ENCODE measurements around the gene GAB2. TPM values are rescaled to one million over a fixed set of nuclear protein-coding genes. Genes with fewer than 3 reads are reported as not detected.
"Not testable (repeated sequence)": the region's sequence is repeated elsewhere in the genome, so short reads cannot be mapped to it uniquely, and the experiment has no call there.

The GAB2 gene
- polyA plus RNA-seq, 2 of the 4 experiments (the other 2 are of a cell fraction), result 2.8 to 4.7 TPM

DNA sequence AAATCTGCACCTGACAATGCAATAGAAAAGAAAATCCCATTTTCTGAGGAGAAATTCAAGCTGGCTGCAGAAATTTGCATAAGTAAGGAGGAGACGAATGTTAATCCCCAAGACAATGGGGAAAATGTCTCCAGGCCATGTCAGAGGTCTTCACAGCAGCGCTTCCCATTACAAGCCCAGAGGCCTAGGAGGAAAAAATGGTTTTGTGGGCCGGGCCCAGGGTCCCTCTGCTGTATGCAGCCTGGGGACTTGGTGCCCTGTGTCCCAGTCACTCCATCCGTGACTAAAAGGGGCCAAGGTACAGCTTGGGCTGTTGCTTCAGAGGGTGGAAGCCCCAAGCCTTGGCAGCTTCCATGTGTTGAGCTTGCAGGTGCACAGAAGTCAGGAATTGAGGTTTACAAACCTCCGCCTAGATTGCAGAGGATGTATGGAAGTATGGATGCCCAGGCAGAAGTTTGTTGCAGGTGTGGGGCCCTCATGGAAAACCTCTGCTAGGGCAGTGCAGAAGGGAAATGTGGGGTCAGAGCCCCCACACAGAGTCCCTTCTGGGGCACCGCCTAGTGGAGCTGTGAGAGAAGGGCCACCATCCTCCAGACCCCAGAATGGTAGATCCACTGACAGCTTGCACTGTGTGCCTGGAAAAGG, 144.9 kb downstream of the GAB2 start:
- H3K4me3 ChIP-seq; H3K27ac ChIP-seq; H3K4me2 ChIP-seq; H3K4me1 ChIP-seq; ATAC-seq; POLR2A ChIA-PET; FAIRE-seq; DNase-seq (ENCODE audit: low read depth in 1 of 2, low spot score in 1 of 2); CTCF ChIA-PET: not testable (repeated sequence)
- H3K9me3 ChIP-seq, result peaks cover 12% of the 10 kb centered on the region
- 89% methylated on average over 5 of the region's 6 CpGs for WGBS (ENCODE audit: missing lambda C conversion rate)
- peak; percentile 63 for TF ChIP-seq ZFP36 (IDR thresholded peaks at IDR 0.05; ENCODE audit: borderline replicate concordance, partially characterized antibody)

DNA sequence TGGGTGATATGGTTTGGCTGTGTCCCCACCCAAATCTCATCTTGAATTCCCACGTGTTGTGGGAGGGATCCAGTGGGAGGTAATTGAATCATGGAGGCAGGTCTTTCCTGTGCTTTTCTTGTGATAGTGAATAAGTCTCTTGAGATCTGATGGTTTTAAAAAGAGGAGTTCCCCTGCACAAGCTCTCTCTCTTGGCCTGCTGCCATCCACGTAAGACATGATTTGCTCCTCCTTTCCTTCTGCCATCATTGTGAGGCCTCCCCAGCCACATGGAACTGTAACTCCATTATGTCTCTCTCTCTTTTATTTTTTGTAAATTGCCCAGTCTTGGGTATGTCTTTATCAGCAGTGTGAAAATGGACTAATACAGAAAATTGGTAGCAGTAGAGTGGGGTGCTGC, 145.8 kb downstream of the GAB2 start:
- H3K9me3 ChIP-seq, result peaks cover 12% of the 10 kb centered on the region
- H3K4me1 ChIP-seq; ATAC-seq; H3K4me2 ChIP-seq; FAIRE-seq; H3K4me3 ChIP-seq; POLR2A ChIA-PET; DNase-seq (ENCODE audit: low read depth in 1 of 2, low spot score in 1 of 2); H3K27ac ChIP-seq: not testable (repeated sequence)
- WGBS (ENCODE audit: missing lambda C conversion rate), result 65% methylated on average over 2 of the region's 2 CpGs
- CTCF ChIA-PET, result interaction anchor here (1.4 kb wide), 1 partner anchor 293 kb away, joined by 3 read pairs; no protein-coding TSS in a partner anchor

DNA sequence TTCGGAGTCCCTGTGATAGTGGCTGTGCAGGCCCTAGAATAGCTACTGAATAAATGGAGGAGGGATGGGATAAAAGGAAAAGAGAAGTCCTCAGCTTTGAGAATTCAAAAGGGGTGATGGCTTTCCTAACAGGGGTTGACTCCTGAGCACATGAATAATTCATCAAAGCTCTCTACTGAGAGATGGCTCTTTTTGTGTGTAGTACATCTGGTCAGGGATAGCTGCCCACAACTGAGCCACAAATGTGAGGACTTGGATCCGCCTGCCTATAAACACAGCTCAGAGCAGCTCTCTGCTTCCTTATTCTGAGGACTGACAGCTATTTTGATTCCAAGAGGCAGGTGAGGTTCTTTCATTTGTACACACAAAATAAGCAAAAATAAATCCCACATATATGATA, 146.6 kb downstream of the GAB2 start:
- TF ChIP-seq PHF8 (IDR thresholded peaks at IDR 0.05; ENCODE audit: borderline replicate concordance, low read depth) (no peak), TFCP2L1 (CRISPR knock-in tag; IDR thresholded peaks at IDR 0.05) (no peak), NR3C1 (IDR thresholded peaks at IDR 0.05) (no peak), POLR2AphosphoS2 (conservative IDR thresholded peaks at IDR 0.05; ENCODE audit: low read length) (no peak), GATA3 (IDR thresholded peaks at IDR 0.05; ENCODE audit: borderline replicate concordance) (no peak), MAZ (IDR thresholded peaks at IDR 0.05; ENCODE audit: borderline replicate concordance, low read depth, low read length) (no peak), TP53 (CRISPR knock-in tag; IDR thresholded peaks at IDR 0.05) (no peak), NPAS2 (CRISPR knock-in tag; IDR thresholded peaks at IDR 0.05; ENCODE audit: borderline replicate concordance) (no peak)
- TF ChIP-seq, protein P1, sequence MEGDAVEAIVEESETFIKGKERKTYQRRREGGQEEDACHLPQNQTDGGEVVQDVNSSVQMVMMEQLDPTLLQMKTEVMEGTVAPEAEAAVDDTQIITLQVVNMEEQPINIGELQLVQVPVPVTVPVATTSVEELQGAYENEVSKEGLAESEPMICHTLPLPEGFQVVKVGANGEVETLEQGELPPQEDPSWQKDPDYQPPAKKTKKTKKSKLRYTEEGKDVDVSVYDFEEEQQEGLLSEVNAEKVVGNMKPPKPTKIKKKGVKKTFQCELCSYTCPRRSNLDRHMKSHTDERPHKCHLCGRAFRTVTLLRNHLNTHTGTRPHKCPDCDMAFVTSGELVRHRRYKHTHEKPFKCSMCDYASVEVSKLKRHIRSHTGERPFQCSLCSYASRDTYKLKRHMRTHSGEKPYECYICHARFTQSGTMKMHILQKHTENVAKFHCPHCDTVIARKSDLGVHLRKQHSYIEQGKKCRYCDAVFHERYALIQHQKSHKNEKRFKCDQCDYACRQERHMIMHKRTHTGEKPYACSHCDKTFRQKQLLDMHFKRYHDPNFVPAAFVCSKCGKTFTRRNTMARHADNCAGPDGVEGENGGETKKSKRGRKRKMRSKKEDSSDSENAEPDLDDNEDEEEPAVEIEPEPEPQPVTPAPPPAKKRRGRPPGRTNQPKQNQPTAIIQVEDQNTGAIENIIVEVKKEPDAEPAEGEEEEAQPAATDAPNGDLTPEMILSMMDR (IDR thresholded peaks at IDR 0.05), result no peak
- TF ChIP-seq, protein P2, sequence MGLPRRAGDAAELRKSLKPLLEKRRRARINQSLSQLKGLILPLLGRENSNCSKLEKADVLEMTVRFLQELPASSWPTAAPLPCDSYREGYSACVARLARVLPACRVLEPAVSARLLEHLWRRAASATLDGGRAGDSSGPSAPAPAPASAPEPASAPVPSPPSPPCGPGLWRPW (IDR thresholded peaks at IDR 0.05), result no peak
- DNase-seq (ENCODE audit: low read depth in 1 of 2, low spot score in 1 of 2), result no peak
- Histone ChIP-seq H3K27ac (no peak overlapping the region), H3K4me1 (no peaks in the 10 kb centered on the region), H3K4me2 (no peak overlapping the region), H3K9me3 (peaks cover 12% of the 10 kb centered on the region), H3K4me3 (no peak overlapping the region)
- ChIA-PET POLR2A (no interaction called here), CTCF (interaction anchor here (1.4 kb wide), 2 partner anchors 15 to 294 kb away, joined by 3 to 4 read pairs; no protein-coding TSS in a partner anchor)
- ATAC-seq, result no peak
- WGBS (ENCODE audit: missing lambda C conversion rate), result 91% methylated on average over 2 of the region's 2 CpGs
- no peak for FAIRE-seq

DNA sequence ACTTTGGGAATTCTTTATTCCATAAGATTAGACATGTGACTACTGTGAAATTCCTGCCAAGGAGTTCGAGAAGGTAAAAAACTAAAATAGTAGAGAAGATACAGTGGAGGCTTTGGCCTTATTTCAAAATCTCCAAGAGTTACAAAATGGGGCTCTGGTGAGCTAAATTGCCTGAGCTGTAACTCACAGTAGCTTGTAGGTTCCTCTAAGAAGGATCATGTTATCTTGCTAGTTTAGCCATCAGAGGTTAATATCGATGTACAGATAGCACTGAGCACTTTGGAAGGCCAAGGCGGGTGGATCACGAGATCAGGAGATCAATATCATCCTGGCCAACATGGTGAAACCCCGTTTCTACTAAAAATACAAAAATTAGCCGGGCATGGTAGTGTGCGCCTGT, 147.8 kb downstream of the GAB2 start:
- WGBS (ENCODE audit: missing lambda C conversion rate), result 74% methylated on average over 7 of the region's 7 CpGs
- ATAC-seq, result no peak
- Histone ChIP-seq H3K27ac (no peak overlapping the region), H3K4me2 (no peak overlapping the region), H3K4me1 (peaks cover 4% of the 10 kb centered on the region; the same call in 1 of the 3 replicates), H3K4me3 (no peak overlapping the region), H3K9me3 (peaks cover 12% of the 10 kb centered on the region)
- no peak for DNase-seq (ENCODE audit: low read depth in 1 of 2, low spot score in 1 of 2)
- no peak for FAIRE-seq
- POLR2A ChIA-PET, result no interaction called here
- CTCF ChIA-PET, result interaction anchor here (0.7 to 1.4 kb wide), 2 partner anchors 17 to 267 kb away, joined by 3 to 4 read pairs; no protein-coding TSS in a partner anchor
- no peak for TF ChIP-seq SREBF2 (IDR thresholded peaks at IDR 0.05)
- TF ChIP-seq, protein P3, sequence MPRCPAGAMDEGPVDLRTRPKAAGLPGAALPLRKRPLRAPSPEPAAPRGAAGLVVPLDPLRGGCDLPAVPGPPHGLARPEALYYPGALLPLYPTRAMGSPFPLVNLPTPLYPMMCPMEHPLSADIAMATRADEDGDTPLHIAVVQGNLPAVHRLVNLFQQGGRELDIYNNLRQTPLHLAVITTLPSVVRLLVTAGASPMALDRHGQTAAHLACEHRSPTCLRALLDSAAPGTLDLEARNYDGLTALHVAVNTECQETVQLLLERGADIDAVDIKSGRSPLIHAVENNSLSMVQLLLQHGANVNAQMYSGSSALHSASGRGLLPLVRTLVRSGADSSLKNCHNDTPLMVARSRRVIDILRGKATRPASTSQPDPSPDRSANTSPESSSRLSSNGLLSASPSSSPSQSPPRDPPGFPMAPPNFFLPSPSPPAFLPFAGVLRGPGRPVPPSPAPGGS (IDR thresholded peaks at IDR 0.05), result no peak
- no peak for TF ChIP-seq SMC3 (IDR thresholded peaks at IDR 0.05)
- TF ChIP-seq, protein P4, sequence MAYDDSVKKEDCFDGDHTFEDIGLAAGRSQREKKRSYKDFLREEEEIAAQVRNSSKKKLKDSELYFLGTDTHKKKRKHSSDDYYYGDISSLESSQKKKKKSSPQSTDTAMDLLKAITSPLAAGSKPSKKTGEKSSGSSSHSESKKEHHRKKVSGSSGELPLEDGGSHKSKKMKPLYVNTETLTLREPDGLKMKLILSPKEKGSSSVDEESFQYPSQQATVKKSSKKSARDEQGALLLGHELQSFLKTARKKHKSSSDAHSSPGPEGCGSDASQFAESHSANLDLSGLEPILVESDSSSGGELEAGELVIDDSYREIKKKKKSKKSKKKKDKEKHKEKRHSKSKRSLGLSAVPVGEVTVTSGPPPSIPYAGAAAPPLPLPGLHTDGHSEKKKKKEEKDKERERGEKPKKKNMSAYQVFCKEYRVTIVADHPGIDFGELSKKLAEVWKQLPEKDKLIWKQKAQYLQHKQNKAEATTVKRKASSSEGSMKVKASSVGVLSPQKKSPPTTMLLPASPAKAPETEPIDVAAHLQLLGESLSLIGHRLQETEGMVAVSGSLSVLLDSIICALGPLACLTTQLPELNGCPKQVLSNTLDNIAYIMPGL (CRISPR knock-in tag; IDR thresholded peaks at IDR 0.05; ENCODE audit: borderline replicate concordance), result no peak
- TF ChIP-seq EHF (CRISPR knock-in tag; IDR thresholded peaks at IDR 0.05), result no peak
- no peak for TF ChIP-seq POLR2AphosphoS2 (conservative IDR thresholded peaks at IDR 0.05; ENCODE audit: low read length)
- no peak for TF ChIP-seq JUN (IDR thresholded peaks at IDR 0.05)
- no peak for TF ChIP-seq HOXB13 (CRISPR knock-in tag; IDR thresholded peaks at IDR 0.05; ENCODE audit: low read depth)
- TF ChIP-seq POLR2A (IDR thresholded peaks at IDR 0.05; ENCODE audit: low read length), result no peak
- TF ChIP-seq RCOR1 (IDR thresholded peaks at IDR 0.05; ENCODE audit: low read depth, low read length), result no peak
- TF ChIP-seq GATA3 (IDR thresholded peaks at IDR 0.05; ENCODE audit: borderline replicate concordance), result no peak
- TF ChIP-seq TP53 (CRISPR knock-in tag; IDR thresholded peaks at IDR 0.05), result no peak
- TF ChIP-seq, protein P5, sequence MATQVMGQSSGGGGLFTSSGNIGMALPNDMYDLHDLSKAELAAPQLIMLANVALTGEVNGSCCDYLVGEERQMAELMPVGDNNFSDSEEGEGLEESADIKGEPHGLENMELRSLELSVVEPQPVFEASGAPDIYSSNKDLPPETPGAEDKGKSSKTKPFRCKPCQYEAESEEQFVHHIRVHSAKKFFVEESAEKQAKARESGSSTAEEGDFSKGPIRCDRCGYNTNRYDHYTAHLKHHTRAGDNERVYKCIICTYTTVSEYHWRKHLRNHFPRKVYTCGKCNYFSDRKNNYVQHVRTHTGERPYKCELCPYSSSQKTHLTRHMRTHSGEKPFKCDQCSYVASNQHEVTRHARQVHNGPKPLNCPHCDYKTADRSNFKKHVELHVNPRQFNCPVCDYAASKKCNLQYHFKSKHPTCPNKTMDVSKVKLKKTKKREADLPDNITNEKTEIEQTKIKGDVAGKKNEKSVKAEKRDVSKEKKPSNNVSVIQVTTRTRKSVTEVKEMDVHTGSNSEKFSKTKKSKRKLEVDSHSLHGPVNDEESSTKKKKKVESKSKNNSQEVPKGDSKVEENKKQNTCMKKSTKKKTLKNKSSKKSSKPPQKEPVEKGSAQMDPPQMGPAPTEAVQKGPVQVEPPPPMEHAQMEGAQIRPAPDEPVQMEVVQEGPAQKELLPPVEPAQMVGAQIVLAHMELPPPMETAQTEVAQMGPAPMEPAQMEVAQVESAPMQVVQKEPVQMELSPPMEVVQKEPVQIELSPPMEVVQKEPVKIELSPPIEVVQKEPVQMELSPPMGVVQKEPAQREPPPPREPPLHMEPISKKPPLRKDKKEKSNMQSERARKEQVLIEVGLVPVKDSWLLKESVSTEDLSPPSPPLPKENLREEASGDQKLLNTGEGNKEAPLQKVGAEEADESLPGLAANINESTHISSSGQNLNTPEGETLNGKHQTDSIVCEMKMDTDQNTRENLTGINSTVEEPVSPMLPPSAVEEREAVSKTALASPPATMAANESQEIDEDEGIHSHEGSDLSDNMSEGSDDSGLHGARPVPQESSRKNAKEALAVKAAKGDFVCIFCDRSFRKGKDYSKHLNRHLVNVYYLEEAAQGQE (IDR thresholded peaks at IDR 0.05), result no peak
